Stimulated activated CD4-positive, alpha-beta T cell treated with anti-CD3 and anti-CD28 coated beads, TNF-alpha, amount 100 ng/mL, for 24 hours (primary cell): ENCODE results near the gene ELL.

Source experiments
- DNase-seq, 3 experiments: peaks; one replicate each; pipeline ENCODE4 v3.0.0-alpha.2; 2020; ENCODE audit warnings: low read depth in 3 of 3

The ELL gene

DNA sequence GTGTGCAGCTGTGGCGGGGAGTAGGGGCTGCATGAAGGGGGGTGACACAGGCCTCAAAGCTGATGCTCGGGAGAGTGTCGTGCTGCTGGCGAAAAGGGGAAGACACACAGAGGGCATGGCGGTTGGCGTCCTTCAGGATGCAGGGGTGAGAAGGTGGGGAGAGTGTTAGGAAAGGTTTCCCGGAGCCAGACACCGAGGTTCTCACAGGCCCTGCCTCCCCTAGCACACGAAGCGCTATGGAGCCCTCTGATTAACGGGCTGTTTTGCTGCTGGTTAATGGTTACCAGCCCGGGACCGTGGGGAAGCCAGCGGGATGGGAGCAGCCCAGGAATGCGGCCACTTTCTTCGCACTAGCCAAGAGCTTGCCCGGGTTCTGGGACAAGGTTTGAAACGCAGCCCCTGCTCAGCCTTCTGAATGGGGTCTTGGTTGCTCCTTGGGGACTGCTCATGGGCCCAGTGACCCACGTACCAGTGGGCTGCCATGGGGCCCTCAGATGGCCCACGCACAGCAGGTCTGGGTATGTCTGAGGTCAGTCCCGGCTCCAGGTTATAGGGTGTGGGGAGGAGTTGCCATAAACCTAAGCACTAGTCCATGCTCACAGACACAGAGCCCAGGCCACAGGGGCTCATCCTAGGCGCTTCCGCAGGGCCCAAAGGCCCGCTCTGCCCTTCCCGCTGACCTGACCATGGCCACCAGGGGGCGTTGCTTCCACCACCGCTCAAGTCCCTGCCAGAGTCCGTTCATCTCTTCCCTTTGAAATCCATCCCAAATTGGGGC lies 52.6 kb downstream of the ELL start:
- peak; percentile 27 to 62 (median 40) for DNase-seq

GRCh38 chr19:18468517-18468916 lies 53.4 kb downstream of the ELL start:
- DNase-seq, result no peak

DNA sequence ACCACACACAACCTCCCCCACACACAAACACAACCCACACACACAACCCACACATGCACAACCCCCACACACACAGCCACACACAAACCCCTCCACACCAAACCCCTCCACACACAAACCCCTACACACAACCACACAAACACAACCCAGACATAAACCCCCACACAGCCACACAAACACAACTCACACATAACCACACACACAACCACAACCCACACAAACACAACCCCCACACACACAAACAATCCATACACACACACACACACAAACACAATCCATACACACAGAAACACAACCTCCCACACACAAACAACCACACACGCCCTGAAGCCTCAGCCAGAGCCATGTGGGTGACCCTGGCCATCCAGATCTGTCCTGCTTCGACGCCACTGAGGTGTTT lies 53.9 kb downstream of the ELL start:
- DNase-seq, result no peak

- DNase-seq, result no peak
Measured at GRCh38 chr19:18466354-18466753, 55.5 kb downstream of the ELL start.

- no peak for DNase-seq
Measured at GRCh38 chr19:18465964-18466339, 55.9 kb downstream of the ELL start.

DNA sequence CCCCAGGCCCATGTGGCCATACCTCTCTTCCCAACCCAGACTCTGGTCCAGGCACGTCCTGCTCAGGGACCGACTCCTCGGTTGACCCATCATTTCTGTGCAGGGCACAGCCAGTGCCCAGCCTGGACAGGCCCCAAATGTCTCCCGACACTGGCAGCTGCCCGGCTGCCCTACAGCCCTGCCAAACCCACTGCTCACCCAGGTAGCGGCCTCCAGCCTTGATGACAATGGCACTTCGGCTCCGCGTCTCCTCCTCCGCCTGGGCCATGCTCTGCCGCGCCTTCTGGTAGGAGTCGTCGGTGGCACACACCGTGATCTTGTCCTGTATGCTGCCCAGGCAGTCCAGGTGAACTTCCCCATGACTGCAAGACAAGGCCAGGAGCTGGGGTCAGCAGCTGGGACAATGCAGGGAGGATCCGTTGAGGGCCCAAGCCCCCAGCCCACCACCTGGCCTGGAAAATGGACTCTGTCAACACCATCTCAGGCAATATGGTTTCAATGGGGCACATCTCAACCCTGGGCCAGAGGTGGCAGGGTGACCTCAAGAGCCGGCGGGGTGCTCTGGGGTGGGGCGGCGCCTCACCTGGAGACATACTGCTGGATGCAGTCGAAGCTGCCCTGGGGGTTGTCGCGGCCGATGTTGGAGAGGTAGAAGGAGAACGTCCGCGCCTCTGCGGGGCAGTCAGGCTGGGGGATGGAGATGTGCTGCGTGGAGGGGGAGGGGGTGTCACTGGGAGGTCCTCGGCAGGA lies 56.5 kb downstream of the ELL start:
- DNase-seq, result no peak

- no peak for DNase-seq
Measured at GRCh38 chr19:18464646-18465045, 57.2 kb downstream of the ELL start.

- DNase-seq, result no peak
Measured at GRCh38 chr19:18461471-18461870, 60.4 kb downstream of the ELL start.

DNA sequence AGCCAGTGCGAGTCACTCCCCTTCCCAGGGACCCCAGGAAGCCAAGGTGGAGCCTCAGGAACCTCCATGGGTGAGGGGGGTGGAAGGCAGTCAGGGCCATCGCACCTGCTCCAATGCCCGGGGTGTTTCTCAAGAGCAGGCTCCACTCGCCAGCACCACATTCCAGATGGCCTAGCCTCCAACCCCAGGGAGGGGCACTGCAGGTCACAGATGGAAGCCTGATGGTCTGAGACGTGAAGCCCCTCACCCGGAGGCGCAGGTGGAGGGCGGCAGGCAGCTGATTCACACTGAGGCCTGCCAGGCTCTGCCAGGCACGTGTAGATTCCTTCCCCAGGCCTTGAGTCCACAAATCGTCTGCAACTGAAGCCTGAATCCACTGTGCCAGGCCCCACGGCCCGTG lies 61.0 kb downstream of the ELL start:
- DNase-seq, result no peak

DNA sequence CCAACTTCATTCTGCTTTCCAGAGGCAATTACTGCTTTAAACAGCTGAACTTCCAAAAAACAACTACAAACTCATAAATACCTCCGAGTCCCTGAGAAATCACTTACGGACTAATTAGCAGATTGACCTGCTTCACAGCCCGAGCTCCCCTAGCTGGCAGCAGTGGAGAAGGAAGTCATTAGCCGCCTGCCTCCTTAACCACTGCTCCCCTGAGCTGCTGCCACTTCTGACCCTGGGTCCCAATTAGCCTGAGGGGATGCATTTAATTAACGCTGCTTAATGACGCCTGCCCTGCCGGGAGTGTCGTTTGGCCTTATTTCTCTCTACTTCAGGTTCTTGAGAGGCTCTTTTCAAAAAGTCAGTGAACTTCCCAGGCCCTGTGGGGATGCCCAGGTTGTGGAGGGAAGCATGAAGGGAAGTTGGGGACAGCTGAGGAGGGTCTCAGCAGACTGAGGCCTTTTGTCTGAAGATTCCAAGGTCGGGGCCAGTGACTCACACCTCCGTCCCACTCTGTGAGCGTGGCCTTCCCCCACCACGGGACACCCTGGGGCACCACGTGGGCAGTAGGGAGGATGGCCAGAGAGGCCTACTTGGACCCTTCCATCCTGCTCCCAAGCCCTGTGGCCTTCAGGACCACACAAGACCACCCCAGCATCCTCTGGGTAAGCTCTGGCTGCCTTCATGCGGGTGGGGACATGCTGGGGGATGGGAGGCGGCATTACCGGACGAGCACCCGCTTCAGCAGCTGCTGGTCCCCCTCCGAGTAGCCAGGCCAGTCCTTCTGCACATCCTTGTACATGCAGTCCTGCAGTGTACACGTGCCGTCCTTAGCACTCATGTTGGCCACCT lies 64.2 kb downstream of the ELL start:
- no peak for DNase-seq

DNA sequence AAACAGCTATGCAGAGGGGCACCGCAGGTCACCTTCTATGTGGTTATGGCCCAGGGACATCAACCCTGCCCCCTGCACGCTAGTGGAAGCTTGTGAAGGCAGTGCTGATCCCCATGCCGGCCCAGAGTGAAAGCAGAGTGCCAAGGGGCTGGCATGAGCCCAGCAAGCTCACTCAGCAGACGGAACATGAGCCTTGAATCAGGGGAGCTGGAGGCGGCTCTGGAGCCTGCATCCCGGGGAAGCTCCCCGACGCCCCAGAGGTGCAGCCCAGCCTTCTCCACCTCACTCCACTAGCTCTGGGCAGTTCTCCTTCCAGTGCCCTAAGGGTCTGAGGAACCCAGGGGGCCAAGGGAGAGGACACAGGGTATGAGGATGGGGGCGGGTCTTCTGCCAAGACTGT lies 64.9 kb downstream of the ELL start:
- DNase-seq, result no peak

GRCh38 chr19:18456279-18456678 lies 65.6 kb downstream of the ELL start:
- DNase-seq, result no peak

- DNase-seq, result no peak
Measured at GRCh38 chr19:18453269-18454024, 68.4 kb downstream of the ELL start.

GRCh38 chr19:18452386-18452785 lies 69.5 kb downstream of the ELL start:
- DNase-seq, result no peak

- peak; percentile 78 to 86 (median 81) for DNase-seq
Measured at GRCh38 chr19:18450931-18451836, 70.7 kb downstream of the ELL start.

GRCh38 chr19:18450021-18450930 lies 71.6 kb downstream of the ELL start:
- DNase-seq, result no peak

GRCh38 chr19:18449552-18449951 lies 72.3 kb downstream of the ELL start:
- DNase-seq, result no peak

DNA sequence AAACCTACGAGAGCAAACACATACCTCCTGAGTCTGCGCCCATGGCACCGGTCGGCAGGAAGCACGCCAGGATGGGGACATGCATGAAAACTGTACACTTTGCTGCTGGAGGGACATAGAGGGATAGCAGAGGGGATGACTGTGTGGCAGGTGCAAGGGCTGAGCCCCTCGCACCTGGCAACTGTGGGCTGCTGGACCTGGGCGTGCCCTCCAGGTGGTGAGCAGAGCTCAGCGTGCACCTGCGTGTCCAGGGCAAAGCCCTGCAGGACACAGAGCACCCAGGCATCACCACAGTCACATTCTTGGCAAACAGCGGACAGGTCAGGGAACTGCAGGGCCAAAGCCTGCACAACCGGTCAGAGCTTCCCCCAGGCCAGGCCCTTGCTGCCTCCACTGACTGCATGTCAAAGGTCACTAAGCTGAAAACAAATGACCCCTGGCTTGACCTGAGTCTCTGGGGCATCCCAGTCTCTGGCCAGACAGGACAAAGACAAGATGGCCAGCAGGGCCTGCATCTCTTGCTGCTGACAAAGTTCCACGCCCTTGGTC lies 75.0 kb downstream of the ELL start:
- DNase-seq, result no peak

- DNase-seq, result no peak
Measured at GRCh38 chr19:18446145-18446810, 75.6 kb downstream of the ELL start.
